Neural progenitor cell (in vitro differentiated cells): ENCODE measurements around the gene STRN4. TPM values are rescaled to one million over a fixed set of nuclear protein-coding genes. Genes with fewer than 3 reads are reported as not detected.

Source experiments
- DNase-seq: peaks from one replicate; pipeline ENCODE4 v3.0.0-alpha.2; 2016; ENCODE audit warnings: low spot score
- H2AFZ ChIP-seq: fragments of 200-600 bp; sonication (generic); replicated peaks from 2 replicates; pipeline ENCODE4 v1.6.1; 2016; ENCODE audit warnings: antibody characterized with exemption
- H3F3A ChIP-seq: fragments of 200-600 bp; sonication (generic); 2 replicates; pipeline ENCODE4 v1.6.1; 2016; ENCODE audit warnings: antibody characterized with exemption, low read depth
- H3K27ac ChIP-seq: fragments of 200-600 bp; sonication (generic); 2 replicates; pipeline ENCODE4 v1.5.1; 2016; ENCODE audit warnings: mild to moderate bottlenecking
- H3K27me3 ChIP-seq: fragments of 200-600 bp; sonication (generic); 2 replicates; pipeline ENCODE4 v1.6.1; 2016; ENCODE audit warnings: mild to moderate bottlenecking, moderate library complexity
- H3K36me3 ChIP-seq: fragments of 200-600 bp; sonication (generic); 2 replicates; pipeline ENCODE4 v1.5.1; 2016
- H3K4me1 ChIP-seq: fragments of 200-600 bp; sonication (generic); 2 replicates; pipeline ENCODE4 v1.6.1; 2016; ENCODE audit warnings: mixed run types
- H3K4me2 ChIP-seq: fragments of 200-600 bp; sonication (generic); 2 replicates; pipeline ENCODE4 v1.6.1; 2016
- H3K4me3 ChIP-seq: fragments of 200-600 bp; sonication (generic); 2 replicates; pipeline ENCODE4 v1.5.1; 2016
- H3K79me2 ChIP-seq: fragments of 200-600 bp; sonication (generic); 2 replicates; pipeline ENCODE4 v1.6.1; 2016; ENCODE audit warnings: low read depth
- H3K9ac ChIP-seq: fragments of 200-600 bp; sonication (generic); 2 replicates; pipeline ENCODE4 v1.6.1; 2016
- H3K9me3 ChIP-seq: fragments of 200-600 bp; sonication (generic); 2 replicates; pipeline ENCODE4 v1.5.1; 2016; ENCODE audit warnings: low read depth
- H4K20me1 ChIP-seq: fragments of 200-600 bp; sonication (generic); 2 replicates; pipeline ENCODE4 v1.6.1; 2016; ENCODE audit warnings: low read depth
- H3K27ac Mint-ChIP-seq: 3 replicates; pipeline ENCODE4 v1.8.0; 2021; ENCODE audit warnings: mixed read lengths
- H3K27me3 Mint-ChIP-seq: 2 replicates; pipeline ENCODE4 v1.8.0; 2022; ENCODE audit warnings: low read depth, mild to moderate bottlenecking, inconsistent platforms, moderate library complexity, mixed read lengths; ENCODE audit not compliant: insufficient read depth
- H3K36me3 Mint-ChIP-seq: 3 replicates; pipeline ENCODE4 v1.8.0; 2021; ENCODE audit warnings: mixed read lengths
- H3K4me1 Mint-ChIP-seq: 3 replicates; pipeline ENCODE4 v1.8.0; 2021; ENCODE audit warnings: mixed read lengths
- H3K4me3 Mint-ChIP-seq: 3 replicates; pipeline ENCODE4 v1.8.0; 2021; ENCODE audit warnings: mild to moderate bottlenecking, moderate library complexity, mixed read lengths
- H3K9me3 Mint-ChIP-seq: 3 replicates; pipeline ENCODE4 v1.8.0; 2020; ENCODE audit warnings: mixed read lengths
- CTCF ChIP-seq: fragments of 200-600 bp; sonication (generic); IDR thresholded peaks from 2 replicates; pipeline ENCODE4 v1.5.1; 2017; ENCODE audit warnings: antibody characterized with exemption, mild to moderate bottlenecking
- EZH2 ChIP-seq: fragments of 200-600 bp; sonication (generic); IDR thresholded peaks from 2 replicates; pipeline ENCODE4 v1.6.1; 2017; ENCODE audit warnings: antibody characterized with exemption, mild to moderate bottlenecking, moderate library complexity
- EZH2phosphoT487 ChIP-seq: fragments of 200-600 bp; sonication (generic); IDR thresholded peaks from 2 replicates; pipeline ENCODE4 v1.6.1; 2017; ENCODE audit warnings: antibody characterized with exemption
- total RNA-seq: library from RNA; depleted of rRNA; stranded (reverse); fragments of >200 nt; gene quantifications from 2 replicates; pipeline ENCODE4 v1.2.3, GENCODE V29; 2015; ENCODE audit warnings: low replicate concordance

The STRN4 gene
- total RNA-seq, 1 donor from 2014 or later: 54.1 TPM

DNA sequence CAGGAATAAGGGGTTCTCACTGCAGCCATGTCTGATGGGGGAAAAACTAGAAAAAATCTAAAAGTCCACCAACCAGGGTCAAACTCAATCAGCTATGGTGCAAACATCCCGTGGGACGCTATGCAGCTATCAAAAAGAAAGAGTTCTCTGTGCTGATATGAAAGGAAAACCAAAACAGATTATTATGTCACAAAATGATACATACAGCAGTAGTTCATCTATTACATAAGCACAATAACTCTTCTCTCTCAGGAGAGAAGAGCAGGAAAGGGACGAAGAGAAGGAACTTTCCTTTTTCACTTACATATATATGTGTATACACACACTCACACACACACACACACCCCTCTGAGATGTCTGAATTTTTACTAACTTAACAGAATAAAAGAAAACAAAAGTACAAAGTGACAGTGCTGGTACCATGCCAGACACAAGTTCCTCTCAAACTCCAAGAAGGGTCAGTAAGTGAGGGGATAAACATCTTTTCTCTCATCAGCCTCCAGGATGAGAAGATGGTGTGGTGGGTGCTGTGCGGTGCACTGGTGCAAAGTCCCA, 3.2 kb downstream of the STRN4 start:
- H3K4me3 Mint-ChIP-seq: peak overlapping the region; percentile 33
- no peak for TF ChIP-seq EZH2
- TF ChIP-seq EZH2phosphoT487: no peak
- no peak for TF ChIP-seq CTCF
- peaks cover 4% of the 10 kb centered on the region for H3K27me3 Mint-ChIP-seq
- peaks cover 93% of the 10 kb centered on the region for H3K79me2 ChIP-seq
- peaks cover 75% of the 10 kb centered on the region for H4K20me1 ChIP-seq
- H3K27ac Mint-ChIP-seq: peak overlapping the region; percentile 17
- no peak overlapping the region for H3K9ac ChIP-seq
- H3K9me3 Mint-ChIP-seq: no peaks in the 10 kb centered on the region
- peaks cover 10% of the 10 kb centered on the region for H3K4me1 ChIP-seq
- H3K4me3 ChIP-seq: no peak overlapping the region
- H3K9me3 ChIP-seq: no peaks in the 10 kb centered on the region
- H3K27me3 ChIP-seq: no peaks in the 10 kb centered on the region
- no peaks in the 10 kb centered on the region for H3K36me3 ChIP-seq
- peaks cover 15% of the 10 kb centered on the region for H3F3A ChIP-seq
- H3K27ac ChIP-seq: no peak overlapping the region
- H3K4me2 ChIP-seq: no peak overlapping the region
- no peak for DNase-seq
- peaks cover 46% of the 10 kb centered on the region for H3K4me1 Mint-ChIP-seq
- no peak overlapping the region for H2AFZ ChIP-seq
- H3K36me3 Mint-ChIP-seq: peaks cover 10% of the 10 kb centered on the region

DNA sequence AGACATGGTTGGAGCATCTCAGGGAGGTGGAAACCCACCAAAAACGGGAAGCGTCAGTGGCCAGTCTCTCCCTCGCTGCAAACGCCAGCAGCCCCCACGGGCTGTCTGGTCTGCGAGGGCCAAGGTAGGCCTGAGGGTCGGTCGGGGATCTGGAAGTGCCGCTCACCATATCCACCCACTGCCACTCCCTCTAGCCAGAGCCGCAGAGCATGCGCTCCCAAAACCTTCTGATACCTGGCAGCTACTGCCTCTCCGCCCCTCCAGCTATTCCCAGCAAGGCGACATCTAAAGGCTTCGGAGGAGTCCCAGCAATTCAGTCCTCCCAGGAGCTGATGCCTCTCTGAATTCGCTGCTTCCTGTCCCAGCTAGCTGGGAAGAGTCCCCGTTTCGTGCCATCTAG, 4.8 kb downstream of the STRN4 start:
- Mint-ChIP-seq H3K4me1 (peaks cover 37% of the 10 kb centered on the region), H3K9me3 (no peaks in the 10 kb centered on the region), H3K27me3 (peaks cover 5% of the 10 kb centered on the region), H3K27ac (no peak overlapping the region), H3K36me3 (peaks cover 19% of the 10 kb centered on the region), H3K4me3 (no peak overlapping the region)
- H3K4me2 ChIP-seq: no peak overlapping the region
- H3K79me2 ChIP-seq: peaks cover 92% of the 10 kb centered on the region
- no peak overlapping the region for H3K27ac ChIP-seq
- peaks cover 91% of the 10 kb centered on the region for H4K20me1 ChIP-seq
- H3F3A ChIP-seq: no peaks in the 10 kb centered on the region
- no peak overlapping the region for H3K4me3 ChIP-seq
- H3K36me3 ChIP-seq: no peaks in the 10 kb centered on the region
- no peak overlapping the region for H2AFZ ChIP-seq
- H3K9me3 ChIP-seq: no peaks in the 10 kb centered on the region
- no peak for DNase-seq
- no peak overlapping the region for H3K9ac ChIP-seq
- H3K4me1 ChIP-seq: peaks cover 6% of the 10 kb centered on the region
- H3K27me3 ChIP-seq: no peaks in the 10 kb centered on the region
- TF ChIP-seq EZH2: no peak
- TF ChIP-seq EZH2phosphoT487: no peak
- TF ChIP-seq CTCF: no peak

DNA sequence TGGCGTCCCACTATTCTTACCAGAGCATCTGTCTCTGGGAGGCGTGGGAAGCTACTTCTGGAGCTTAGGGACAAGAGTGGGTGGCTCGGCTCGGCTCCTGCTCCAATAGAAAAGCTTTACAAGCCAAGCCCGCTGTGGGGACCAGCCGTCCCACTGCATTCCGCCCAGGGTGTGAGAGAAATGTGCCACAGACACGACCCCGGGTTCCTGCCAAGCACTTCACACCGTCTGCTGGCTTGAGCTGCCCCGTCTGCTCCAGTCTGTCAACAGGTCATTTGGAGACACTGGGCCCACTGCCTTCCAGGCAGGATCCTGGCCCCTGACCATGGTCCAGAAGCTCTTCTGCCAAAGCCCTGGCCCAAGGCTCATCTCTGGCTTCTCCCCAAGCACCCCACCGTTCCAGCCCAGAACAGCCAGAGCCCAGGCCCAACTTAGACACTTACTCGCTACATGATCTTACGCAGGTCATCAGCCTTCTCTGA, 6.9 kb downstream of the STRN4 start:
- H3K9me3 ChIP-seq: no peaks in the 10 kb centered on the region
- H3K27ac ChIP-seq: no peak overlapping the region
- no peak overlapping the region for H3K9ac ChIP-seq
- H3K27ac Mint-ChIP-seq: peak overlapping the region; percentile 5
- peak overlapping the region; percentile 18 for H3K4me3 Mint-ChIP-seq
- peaks cover 1% of the 10 kb centered on the region for H3K36me3 ChIP-seq
- H3K36me3 Mint-ChIP-seq: peaks cover 19% of the 10 kb centered on the region
- H3K27me3 ChIP-seq: no peaks in the 10 kb centered on the region
- no peaks in the 10 kb centered on the region for H3K9me3 Mint-ChIP-seq
- H3K27me3 Mint-ChIP-seq: peaks cover 5% of the 10 kb centered on the region
- peaks cover 91% of the 10 kb centered on the region for H3K79me2 ChIP-seq
- no peak overlapping the region for H3K4me3 ChIP-seq
- DNase-seq: no peak
- no peak overlapping the region for H3K4me2 ChIP-seq
- H3K4me1 ChIP-seq: no peaks in the 10 kb centered on the region
- no peaks in the 10 kb centered on the region for H3F3A ChIP-seq
- TF ChIP-seq CTCF (no peak), EZH2 (no peak), EZH2phosphoT487 (no peak)
- peaks cover 85% of the 10 kb centered on the region for H4K20me1 ChIP-seq
- peaks cover 26% of the 10 kb centered on the region for H3K4me1 Mint-ChIP-seq
- no peak overlapping the region for H2AFZ ChIP-seq
